ENCODE results near the gene NQO2.

GRCh38 chr6:3045369-3045768 lies 45.7 kb downstream of the NQO2 start:
- TF ChIP-seq CTCF (IDR thresholded peaks at IDR 0.05) (no peak), EZH2 (IDR thresholded peaks at IDR 0.05; ENCODE audit: borderline replicate concordance, insufficient read depth, low read depth, low read length, poor library complexity, severe bottlenecking) (no peak)
